Vagina (tissue), 2 donors: ENCODE measurements around the gene GDPD4. TPM values are rescaled to one million over a fixed set of nuclear protein-coding genes. Genes with fewer than 3 reads are reported as not detected.

Experiments
- DNase-seq, 2 donors: peaks; one replicate each; pipeline ENCODE4 v3.0.0-alpha.2; 2017; ENCODE audit errors: extremely low spot score in 2 of 2
- H3K27ac ChIP-seq: fragments of 200-600 bp; sonication (generic); one replicate; pipeline ENCODE4 v1.5.1; 2019
- H3K27me3 ChIP-seq: fragments of 200-600 bp; sonication (generic); one replicate; pipeline ENCODE4 v1.5.1; 2019
- H3K36me3 ChIP-seq, 2 donors: fragments of 200-600 bp; sonication (generic); one replicate each; pipeline ENCODE4 v1.5.1; 2017 to 2019
- H3K4me1 ChIP-seq: fragments of 200-600 bp; sonication (generic); one replicate; pipeline ENCODE4 v1.5.1; 2019
- H3K4me3 ChIP-seq, 2 donors: fragments of 200-600 bp; sonication (generic); 1 replicate in 1 of 2; 2 replicates in 1 of 2; pipeline ENCODE4 v1.5.1; 2016 to 2019
- H3K9me3 ChIP-seq: fragments of 200-600 bp; sonication (generic); one replicate; pipeline ENCODE4 v1.5.1; 2019
- POLR2A ChIP-seq, 2 donors: fragments of 450-650 bp; IDR thresholded peaks; one replicate each; pipeline ENCODE4 v1.6.1; 2017; ENCODE audit warnings: antibody characterized with exemption in 2 of 2, mild to moderate bottlenecking in 2 of 2, moderate library complexity in 2 of 2
- POLR2AphosphoS5 ChIP-seq, 2 donors: sonication (generic); formaldehyde crosslinking; IDR thresholded peaks; one replicate each; pipeline ENCODE4 v1.9.0; 2017; ENCODE audit warnings: antibody characterized with exemption in 2 of 2, mild to moderate bottlenecking in 2 of 2, low read depth in 1 of 2; ENCODE audit not compliant: insufficient read depth in 1 of 2
- intact Hi-C: fragments of 100-400 bp; cut with DNase I; formaldehyde crosslinking; loops from one replicate; pipeline ENCODE4 v1.15.1; 2023
- total RNA-seq: library from RNA; depleted of rRNA; stranded (reverse); fragments of >200 nt; gene quantifications from one replicate; pipeline ENCODE4 v1.2.3, GENCODE V29; 2016
- TF ChIP-seq, protein P1 (sequence below), 3 experiments: fragments of 450-650 bp in 2 of 3; fragments of 200-600 bp in 1 of 3; sonication (generic) in 1 of 3; IDR thresholded peaks; one replicate each; pipeline ENCODE4 v1.5.1; 2017 to 2019; ENCODE audit warnings: antibody characterized with exemption in 3 of 3, mild to moderate bottlenecking in 2 of 3, moderate library complexity in 2 of 3

GDPD4 gene
- total RNA-seq, 1 donor from 2014 or later, result not detected

DNA sequence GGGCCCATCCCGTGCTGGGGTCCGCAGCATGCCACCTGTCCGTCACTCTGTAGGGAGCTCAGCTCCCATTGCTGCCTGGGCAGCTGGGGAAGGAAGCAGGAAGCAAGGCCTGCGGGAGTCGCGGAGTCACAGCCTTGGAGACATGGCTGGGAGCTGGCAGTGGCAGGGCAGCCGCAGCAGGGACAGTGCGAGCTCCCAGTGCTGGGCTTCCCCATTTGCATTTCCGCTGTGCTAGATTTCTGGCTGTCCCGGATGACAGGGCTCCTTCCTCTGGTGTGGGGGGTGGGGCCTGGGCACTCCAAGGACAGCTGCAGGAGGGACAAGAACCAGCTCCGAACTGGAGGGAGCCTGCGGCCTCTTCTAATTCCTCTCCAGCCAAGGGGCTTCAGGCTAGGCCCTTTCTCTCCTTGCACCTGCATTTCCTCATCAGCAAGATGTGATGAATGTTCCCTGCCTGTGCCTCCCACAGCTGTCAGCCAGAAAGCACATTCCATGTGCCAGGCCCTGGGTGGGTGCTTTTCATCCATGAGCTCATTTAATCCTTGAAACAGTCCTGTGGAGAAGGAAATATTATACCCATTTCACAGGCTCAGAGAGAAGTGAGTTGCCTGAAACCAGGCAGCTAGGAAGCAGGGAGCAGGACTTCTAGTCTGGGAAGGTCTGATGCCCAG, 125.5 kb downstream of the GDPD4 start:
- TF ChIP-seq POLR2A (IDR thresholded peaks at IDR 0.05), result no peak
- TF ChIP-seq POLR2AphosphoS5 (IDR thresholded peaks at IDR 0.05; ENCODE audit: insufficient read depth in 1 of 2, low read depth in 1 of 2), result no peak
- TF ChIP-seq, protein P1, sequence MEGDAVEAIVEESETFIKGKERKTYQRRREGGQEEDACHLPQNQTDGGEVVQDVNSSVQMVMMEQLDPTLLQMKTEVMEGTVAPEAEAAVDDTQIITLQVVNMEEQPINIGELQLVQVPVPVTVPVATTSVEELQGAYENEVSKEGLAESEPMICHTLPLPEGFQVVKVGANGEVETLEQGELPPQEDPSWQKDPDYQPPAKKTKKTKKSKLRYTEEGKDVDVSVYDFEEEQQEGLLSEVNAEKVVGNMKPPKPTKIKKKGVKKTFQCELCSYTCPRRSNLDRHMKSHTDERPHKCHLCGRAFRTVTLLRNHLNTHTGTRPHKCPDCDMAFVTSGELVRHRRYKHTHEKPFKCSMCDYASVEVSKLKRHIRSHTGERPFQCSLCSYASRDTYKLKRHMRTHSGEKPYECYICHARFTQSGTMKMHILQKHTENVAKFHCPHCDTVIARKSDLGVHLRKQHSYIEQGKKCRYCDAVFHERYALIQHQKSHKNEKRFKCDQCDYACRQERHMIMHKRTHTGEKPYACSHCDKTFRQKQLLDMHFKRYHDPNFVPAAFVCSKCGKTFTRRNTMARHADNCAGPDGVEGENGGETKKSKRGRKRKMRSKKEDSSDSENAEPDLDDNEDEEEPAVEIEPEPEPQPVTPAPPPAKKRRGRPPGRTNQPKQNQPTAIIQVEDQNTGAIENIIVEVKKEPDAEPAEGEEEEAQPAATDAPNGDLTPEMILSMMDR (IDR thresholded peaks at IDR 0.05), result no peak
- H3K27me3 ChIP-seq, result no peaks in the 10 kb centered on the region
- H3K4me3 ChIP-seq, result no peak overlapping the region
- no peak for DNase-seq
- H3K9me3 ChIP-seq, result no peaks in the 10 kb centered on the region
- H3K36me3 ChIP-seq, result no peaks in the 10 kb centered on the region
- intact Hi-C loops, result no loop called here
- H3K27ac ChIP-seq, result no peak overlapping the region
- H3K4me1 ChIP-seq, result no peaks in the 10 kb centered on the region

DNA sequence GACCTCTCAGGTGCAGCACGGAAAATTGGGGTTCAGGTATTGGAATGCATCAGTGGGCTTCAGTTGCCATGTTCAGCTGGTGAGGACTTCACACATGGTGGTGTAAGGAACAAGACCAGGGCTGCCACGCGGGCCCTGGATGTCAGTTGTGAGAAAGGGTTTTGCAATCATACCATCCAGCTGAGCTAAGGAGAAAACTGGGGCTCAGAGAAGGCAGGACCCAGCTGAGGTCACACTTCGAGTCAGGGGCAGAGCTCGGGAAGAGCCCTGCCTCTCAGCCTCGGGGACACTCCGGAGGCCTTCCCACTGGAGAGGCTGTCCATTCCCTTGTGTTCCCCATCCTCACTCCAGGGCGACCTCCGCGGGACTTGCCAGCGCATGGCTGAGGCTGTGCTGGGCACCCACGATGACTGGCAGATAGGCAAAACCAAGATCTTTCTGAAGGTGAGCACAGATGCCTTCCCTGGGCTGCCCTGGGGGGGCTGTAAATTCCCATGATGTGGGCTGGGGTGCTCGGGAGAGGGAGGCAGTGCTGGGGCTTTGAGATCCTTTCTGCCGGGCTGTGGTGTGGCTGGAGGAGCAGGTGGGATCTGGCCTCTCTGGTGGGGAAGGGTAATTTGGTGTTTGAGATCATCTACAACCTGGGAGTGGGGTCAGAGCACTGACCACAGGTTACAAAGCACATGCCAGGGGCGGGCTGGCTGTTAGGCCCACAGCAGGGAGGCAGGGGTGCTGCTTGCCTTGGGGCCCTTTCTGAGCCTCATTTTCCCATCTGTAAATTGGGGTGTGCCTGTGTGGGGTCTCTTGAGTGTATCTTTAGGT, 126.3 kb downstream of the GDPD4 start:
- Histone ChIP-seq H3K27ac (no peak overlapping the region), H3K4me1 (no peaks in the 10 kb centered on the region), H3K4me3 (no peak overlapping the region), H3K36me3 (no peaks in the 10 kb centered on the region), H3K9me3 (no peaks in the 10 kb centered on the region), H3K27me3 (no peaks in the 10 kb centered on the region)
- TF ChIP-seq, protein P1 (IDR thresholded peaks at IDR 0.05), result no peak
- TF ChIP-seq POLR2A (IDR thresholded peaks at IDR 0.05) (no peak), POLR2AphosphoS5 (IDR thresholded peaks at IDR 0.05; ENCODE audit: insufficient read depth in 1 of 2, low read depth in 1 of 2) (no peak)
- no peak for DNase-seq
- intact Hi-C loops, result no loop called here

DNA sequence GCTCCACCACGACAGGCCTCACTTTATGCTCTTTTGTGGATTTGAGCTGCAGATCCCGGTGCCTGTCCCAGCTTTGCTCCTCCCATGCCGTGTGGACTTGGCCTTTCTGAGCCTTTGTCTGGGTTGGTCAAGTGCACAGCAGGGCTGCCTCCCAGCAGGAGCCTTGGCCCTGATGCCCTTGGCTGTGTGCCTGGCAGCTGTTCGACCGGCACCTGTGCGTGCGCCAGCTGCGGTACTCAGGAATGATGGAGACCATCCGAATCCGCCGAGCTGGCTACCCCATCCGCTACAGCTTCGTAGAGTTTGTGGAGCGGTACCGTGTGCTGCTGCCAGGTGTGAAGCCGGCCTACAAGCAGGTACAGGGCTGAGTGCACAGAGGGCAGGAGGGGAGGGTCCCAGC, 126.9 kb downstream of the GDPD4 start:
- Histone ChIP-seq H3K27ac (no peak overlapping the region), H3K27me3 (no peaks in the 10 kb centered on the region), H3K36me3 (no peaks in the 10 kb centered on the region), H3K4me3 (no peak overlapping the region), H3K9me3 (no peaks in the 10 kb centered on the region), H3K4me1 (no peaks in the 10 kb centered on the region)
- no peak for DNase-seq
- intact Hi-C loops, result no loop called here
- TF ChIP-seq, protein P1 (IDR thresholded peaks at IDR 0.05), result no peak
- TF ChIP-seq POLR2A (IDR thresholded peaks at IDR 0.05), result no peak
- TF ChIP-seq POLR2AphosphoS5 (IDR thresholded peaks at IDR 0.05; ENCODE audit: insufficient read depth in 1 of 2, low read depth in 1 of 2), result no peak

DNA sequence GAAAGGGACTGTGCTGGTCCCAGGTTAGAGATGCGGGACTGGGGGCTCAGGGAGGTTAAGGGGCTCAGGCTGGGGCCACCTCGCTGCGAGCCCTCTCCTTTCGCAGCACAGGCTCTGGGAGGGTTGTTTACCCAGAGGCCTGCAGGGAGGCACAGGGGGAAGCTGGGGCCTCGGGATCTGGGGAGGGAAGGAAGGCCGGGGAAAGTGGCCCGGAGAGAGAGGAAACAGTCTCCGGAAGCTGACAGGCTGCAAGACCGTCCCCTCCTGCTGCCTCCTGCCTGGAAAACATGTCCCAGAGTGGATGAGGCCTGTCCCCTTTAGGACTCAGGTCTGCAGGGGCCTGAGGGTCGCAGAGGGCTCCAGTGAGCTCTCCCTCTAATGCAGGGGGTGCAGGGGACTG, 128.0 kb downstream of the GDPD4 start:
- intact Hi-C loops, result no loop called here
- no peaks in the 10 kb centered on the region for H3K9me3 ChIP-seq
- no peaks in the 10 kb centered on the region for H3K27me3 ChIP-seq
- no peak for DNase-seq
- TF ChIP-seq POLR2AphosphoS5 (IDR thresholded peaks at IDR 0.05; ENCODE audit: insufficient read depth in 1 of 2, low read depth in 1 of 2) (no peak), POLR2A (IDR thresholded peaks at IDR 0.05) (no peak)
- TF ChIP-seq, protein P1 (IDR thresholded peaks at IDR 0.05), result no peak
- no peaks in the 10 kb centered on the region for H3K36me3 ChIP-seq
- no peaks in the 10 kb centered on the region for H3K4me1 ChIP-seq
- H3K4me3 ChIP-seq, result no peak overlapping the region
- H3K27ac ChIP-seq, result no peak overlapping the region

DNA sequence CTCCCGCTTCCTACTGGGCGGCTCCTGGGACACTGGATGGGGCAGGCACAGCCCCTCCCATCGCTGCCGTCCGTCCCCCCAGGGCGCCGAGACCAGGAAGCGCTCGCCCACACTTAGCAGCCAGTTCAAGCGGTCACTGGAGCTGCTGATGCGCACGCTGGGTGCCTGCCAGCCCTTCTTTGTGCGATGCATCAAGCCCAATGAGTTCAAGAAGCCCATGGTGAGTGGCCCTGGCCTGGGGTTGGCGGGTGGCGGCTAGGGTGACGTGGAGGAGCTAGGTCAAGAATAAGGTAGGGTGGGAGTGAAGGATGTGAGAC, 128.9 kb downstream of the GDPD4 start:
- Histone ChIP-seq H3K27ac (no peak overlapping the region), H3K4me1 (no peaks in the 10 kb centered on the region), H3K4me3 (no peak overlapping the region), H3K9me3 (no peaks in the 10 kb centered on the region), H3K27me3 (no peaks in the 10 kb centered on the region), H3K36me3 (no peaks in the 10 kb centered on the region)
- no peak for DNase-seq
- TF ChIP-seq, protein P1 (IDR thresholded peaks at IDR 0.05), result no peak
- TF ChIP-seq POLR2AphosphoS5 (IDR thresholded peaks at IDR 0.05; ENCODE audit: insufficient read depth in 1 of 2, low read depth in 1 of 2), result no peak
- TF ChIP-seq POLR2A (IDR thresholded peaks at IDR 0.05), result no peak
- intact Hi-C loops, result no loop called here
